NCI-H1694 (cell line): ENCODE results near the gene FOXP2.
A peak's percentile ranks its signal among the peaks of the same experiment; 100 is the strongest.
"Not testable (repeated sequence)": the region's sequence is repeated elsewhere in the genome, so short reads cannot be mapped to it uniquely, and the experiment has no call there.

Source experiments
- DNase-seq: peaks from one replicate; lab custom pipeline; 2025; lab: John Stamatoyannopoulos, UW

The FOXP2 gene

GRCh38 chr7:114414156-114415063 lies at the start of gene FOXP2:
Gene FOXP2, plus strand, starts transcription at chr7:114414815. Its CDS starts 11,697 bp downstream, at chr7:114426512.
- peak; percentile 60 for DNase-seq

GRCh38 chr7:114365791-114366190 lies 48.8 kb upstream of the FOXP2 start:
- no peak for DNase-seq

- no peak for DNase-seq
These were observed 46.1 kb upstream of the FOXP2 start for GRCh38 chr7:114368492-114368891.

GRCh38 chr7:114369294-114369693 lies 45.3 kb upstream of the FOXP2 start:
- DNase-seq: no peak

- no peak for DNase-seq
These were observed 42.0 kb upstream of the FOXP2 start for GRCh38 chr7:114372619-114373018.

- no peak for DNase-seq
These were observed 38.7 kb upstream of the FOXP2 start for GRCh38 chr7:114375907-114376306.

GRCh38 chr7:114383946-114384345 lies 30.7 kb upstream of the FOXP2 start:
- not testable (repeated sequence) for DNase-seq

- not testable (repeated sequence) for DNase-seq
These were observed 30.3 kb upstream of the FOXP2 start for GRCh38 chr7:114384346-114384745.

- no peak for DNase-seq
These were observed 26.6 kb upstream of the FOXP2 start for GRCh38 chr7:114388021-114388420.

- DNase-seq: no peak
These were observed 21.9 kb upstream of the FOXP2 start for GRCh38 chr7:114392686-114393085.

GRCh38 chr7:114402876-114403635 lies 11.6 kb upstream of the FOXP2 start:
- no peak for DNase-seq

GRCh38 chr7:114405427-114405826 lies 9.2 kb upstream of the FOXP2 start:
- peak; percentile 11 for DNase-seq

GRCh38 chr7:114409750-114410149 lies 4.9 kb upstream of the FOXP2 start:
- DNase-seq: no peak

GRCh38 chr7:114412548-114412947 lies 2.1 kb upstream of the FOXP2 start:
- no peak for DNase-seq

- no peak for DNase-seq
These were observed 857 bp upstream of the FOXP2 start for GRCh38 chr7:114413761-114414155.

- DNase-seq: no peak
These were observed 712 bp downstream of the FOXP2 start for GRCh38 chr7:114415064-114415989.

GRCh38 chr7:114416129-114416990 lies 1.7 kb downstream of the FOXP2 start:
- DNase-seq: no peak

- DNase-seq: no peak
These were observed 2.7 kb downstream of the FOXP2 start for GRCh38 chr7:114417290-114417689.

GRCh38 chr7:114418117-114418516 lies 3.5 kb downstream of the FOXP2 start:
- DNase-seq: no peak

GRCh38 chr7:114419441-114420272 lies 5.0 kb downstream of the FOXP2 start:
- no peak for DNase-seq
